GM21447 (cell line): ENCODE results near the gene SH3RF2.
"Not testable (repeated sequence)": the region's sequence is repeated elsewhere in the genome, so short reads cannot be mapped to it uniquely, and the experiment has no call there.

Experiments
- ATAC-seq: cut with Tn5 transposase; IDR thresholded peaks from one replicate; pipeline ENCODE4 v1.9.1; 2021; ENCODE audit not compliant: unreplicated experiment

Gene SH3RF2

GRCh38 chr5:146002491-146002890 is 66.1 kb downstream of the SH3RF2 start:
- no peak for ATAC-seq

GRCh38 chr5:146003852-146004251 is 67.5 kb downstream of the SH3RF2 start:
- no peak for ATAC-seq

GRCh38 chr5:146005264-146005663 is 68.9 kb downstream of the SH3RF2 start:
- no peak for ATAC-seq

GRCh38 chr5:146005723-146006122 is 69.3 kb downstream of the SH3RF2 start:
- ATAC-seq = no peak

- no peak for ATAC-seq
Measured at GRCh38 chr5:146006470-146007190, 70.3 kb downstream of the SH3RF2 start.

- ATAC-seq = no peak
Measured at GRCh38 chr5:146007270-146007669, 70.9 kb downstream of the SH3RF2 start.

- ATAC-seq = no peak
Measured at GRCh38 chr5:146007989-146008388, 71.6 kb downstream of the SH3RF2 start.

- no peak for ATAC-seq
Measured at GRCh38 chr5:146009020-146009419, 72.6 kb downstream of the SH3RF2 start.

GRCh38 chr5:146010447-146010846 is 74.1 kb downstream of the SH3RF2 start:
- ATAC-seq = not testable (repeated sequence)

- no peak for ATAC-seq
Measured at GRCh38 chr5:146013761-146014160, 77.4 kb downstream of the SH3RF2 start.

- ATAC-seq = no peak
Measured at GRCh38 chr5:146015001-146015400, 78.6 kb downstream of the SH3RF2 start.

GRCh38 chr5:146016764-146017484 is 80.5 kb downstream of the SH3RF2 start:
- ATAC-seq = no peak

- no peak for ATAC-seq
Measured at GRCh38 chr5:146018514-146019375, 82.4 kb downstream of the SH3RF2 start.

GRCh38 chr5:146020100-146020499 is 83.7 kb downstream of the SH3RF2 start:
- no peak for ATAC-seq

GRCh38 chr5:146024034-146024433 is 87.7 kb downstream of the SH3RF2 start:
- no peak for ATAC-seq

GRCh38 chr5:146025114-146025680 is 88.8 kb downstream of the SH3RF2 start:
- ATAC-seq = no peak

- ATAC-seq = no peak
Measured at GRCh38 chr5:146025681-146026080, 89.3 kb downstream of the SH3RF2 start.

- ATAC-seq = no peak
Measured at GRCh38 chr5:146026307-146027010, 90.1 kb downstream of the SH3RF2 start.

- ATAC-seq = no peak
Measured at GRCh38 chr5:146027751-146028150, 91.4 kb downstream of the SH3RF2 start.

GRCh38 chr5:146032911-146033310 is 96.5 kb downstream of the SH3RF2 start:
- ATAC-seq = no peak

GRCh38 chr5:146034127-146034526 is 97.7 kb downstream of the SH3RF2 start:
- ATAC-seq = no peak
